ENCODE results near the gene SLC25A29.

GRCh38 chr14:100285913-100286400, 20.3 kb downstream of the SLC25A29 start:
- no peak for TF ChIP-seq EZH2 (IDR thresholded peaks at IDR 0.05; ENCODE audit: borderline replicate concordance, low read length)
- TF ChIP-seq, protein P1, sequence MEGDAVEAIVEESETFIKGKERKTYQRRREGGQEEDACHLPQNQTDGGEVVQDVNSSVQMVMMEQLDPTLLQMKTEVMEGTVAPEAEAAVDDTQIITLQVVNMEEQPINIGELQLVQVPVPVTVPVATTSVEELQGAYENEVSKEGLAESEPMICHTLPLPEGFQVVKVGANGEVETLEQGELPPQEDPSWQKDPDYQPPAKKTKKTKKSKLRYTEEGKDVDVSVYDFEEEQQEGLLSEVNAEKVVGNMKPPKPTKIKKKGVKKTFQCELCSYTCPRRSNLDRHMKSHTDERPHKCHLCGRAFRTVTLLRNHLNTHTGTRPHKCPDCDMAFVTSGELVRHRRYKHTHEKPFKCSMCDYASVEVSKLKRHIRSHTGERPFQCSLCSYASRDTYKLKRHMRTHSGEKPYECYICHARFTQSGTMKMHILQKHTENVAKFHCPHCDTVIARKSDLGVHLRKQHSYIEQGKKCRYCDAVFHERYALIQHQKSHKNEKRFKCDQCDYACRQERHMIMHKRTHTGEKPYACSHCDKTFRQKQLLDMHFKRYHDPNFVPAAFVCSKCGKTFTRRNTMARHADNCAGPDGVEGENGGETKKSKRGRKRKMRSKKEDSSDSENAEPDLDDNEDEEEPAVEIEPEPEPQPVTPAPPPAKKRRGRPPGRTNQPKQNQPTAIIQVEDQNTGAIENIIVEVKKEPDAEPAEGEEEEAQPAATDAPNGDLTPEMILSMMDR (conservative IDR thresholded peaks at IDR 0.05 in 1 of 2, IDR thresholded peaks at IDR 0.05 in 1 of 2; ENCODE audit: extremely low read depth in 1 of 2, insufficient read depth in 1 of 2, low read depth in 1 of 2, low read length in 2 of 2): no peak
